Trophoblast cell (in vitro differentiated cells and primary cell): ENCODE data around the gene MEIOSIN.

Source experiments
- DNase-seq, 2 donors: peaks; one replicate each; pipeline ENCODE4 v3.0.0-alpha.2; 2016
- H2AFZ ChIP-seq: 2 replicates; pipeline ENCODE4 v1.6.1; 2013; ENCODE audit warnings: low read length, moderate library complexity, mild to moderate bottlenecking; ENCODE audit not compliant: insufficient read depth, poor library complexity
- H2AK5ac ChIP-seq: 2 replicates; pipeline ENCODE4 v1.6.1; 2013; ENCODE audit warnings: mild to moderate bottlenecking, low read length
- H2BK120ac ChIP-seq: 2 replicates; pipeline ENCODE4 v1.6.1; 2013; ENCODE audit warnings: low read length, mild to moderate bottlenecking, moderate library complexity; ENCODE audit not compliant: insufficient read depth, poor library complexity
- H2BK12ac ChIP-seq: 2 replicates; pipeline ENCODE4 v1.6.1; 2013; ENCODE audit warnings: mild to moderate bottlenecking, low read length, moderate library complexity
- H2BK5ac ChIP-seq: 2 replicates; pipeline ENCODE4 v1.6.1; 2013; ENCODE audit warnings: low read length, low read depth, moderate library complexity, mild to moderate bottlenecking; ENCODE audit not compliant: poor library complexity
- H3K14ac ChIP-seq: 2 replicates; pipeline ENCODE4 v1.6.1; 2013; ENCODE audit warnings: mild to moderate bottlenecking, low read length
- H3K18ac ChIP-seq: 2 replicates; pipeline ENCODE4 v1.6.1; 2013; ENCODE audit warnings: mild to moderate bottlenecking, low read length
- H3K23ac ChIP-seq: 2 replicates; pipeline ENCODE4 v1.6.1; 2013; ENCODE audit warnings: low read length
- H3K27ac ChIP-seq: 2 replicates; pipeline ENCODE4 v1.5.1; 2013; ENCODE audit warnings: low read depth, mild to moderate bottlenecking, inconsistent platforms, low read length, moderate library complexity
- H3K27me3 ChIP-seq: 2 replicates; pipeline ENCODE4 v1.6.1; 2013; ENCODE audit warnings: inconsistent platforms, mild to moderate bottlenecking, low read length, moderate library complexity; ENCODE audit not compliant: insufficient read depth
- H3K36me3 ChIP-seq, 2 experiments: 1 replicate in 1 of 2; 2 replicates in 1 of 2; pipeline ENCODE4 v1.6.1; 2013; ENCODE audit warnings: low read length in 2 of 2, mild to moderate bottlenecking in 2 of 2, moderate library complexity in 1 of 2; ENCODE audit not compliant: insufficient read depth in 2 of 2, control insufficient read depth in 1 of 2
- H3K4ac ChIP-seq: 2 replicates; pipeline ENCODE4 v1.6.1; 2013; ENCODE audit warnings: low read depth, mild to moderate bottlenecking, low read length, moderate library complexity
- H3K4me1 ChIP-seq, 2 experiments: 1 replicate in 1 of 2; 2 replicates in 1 of 2; pipeline ENCODE4 v1.6.1; 2013; ENCODE audit warnings: low read length in 2 of 2, mild to moderate bottlenecking in 2 of 2, moderate library complexity in 1 of 2; ENCODE audit not compliant: insufficient read depth in 2 of 2, control insufficient read depth in 1 of 2
- H3K4me2 ChIP-seq: 2 replicates; pipeline ENCODE4 v1.6.1; 2013; ENCODE audit warnings: inconsistent platforms, mild to moderate bottlenecking, low read length, moderate library complexity
- H3K4me3 ChIP-seq: 2 replicates; pipeline ENCODE4 v1.5.1; 2013; ENCODE audit warnings: mild to moderate bottlenecking, low read depth, low read length, inconsistent platforms
- H3K79me1 ChIP-seq: one replicate; pipeline ENCODE4 v1.6.1; 2013; ENCODE audit warnings: low read length
- H3K79me2 ChIP-seq: 2 replicates; pipeline ENCODE4 v1.6.1; 2013; ENCODE audit warnings: low read length, mild to moderate bottlenecking; ENCODE audit not compliant: control insufficient read depth, insufficient read depth, poor library complexity
- H3K9ac ChIP-seq: 2 replicates; pipeline ENCODE4 v1.6.1; 2013; ENCODE audit warnings: mild to moderate bottlenecking, low read length
- H3K9me3 ChIP-seq: 2 replicates; pipeline ENCODE4 v1.6.1; 2013; ENCODE audit warnings: low read depth, mild to moderate bottlenecking, control low read depth, inconsistent platforms, low read length; ENCODE audit not compliant: insufficient read depth
- H4K12ac ChIP-seq: 2 replicates; pipeline ENCODE4 v1.6.1; 2013; ENCODE audit warnings: low read depth, mild to moderate bottlenecking, low read length, moderate library complexity
- H4K8ac ChIP-seq: 2 replicates; pipeline ENCODE4 v1.6.1; 2013; ENCODE audit warnings: low read depth, mild to moderate bottlenecking, low read length, moderate library complexity
- H4K91ac ChIP-seq: one replicate; pipeline ENCODE4 v1.6.1; 2013; ENCODE audit warnings: low read depth, mild to moderate bottlenecking, low read length, moderate library complexity
- WGBS: extraction: QIAGEN DNeasy Blood & Tissue Kit; methylation state at CpG from one replicate; pipeline ENCODE4 v1.1.7; 2013; ENCODE audit warnings: missing lambda C conversion rate; ENCODE audit not compliant: insufficient read length, insufficient coverage; ENCODE audit errors: extremely low coverage; 5-methylcytosine and 5-hydroxymethylcytosine counted together

Gene MEIOSIN

DNA sequence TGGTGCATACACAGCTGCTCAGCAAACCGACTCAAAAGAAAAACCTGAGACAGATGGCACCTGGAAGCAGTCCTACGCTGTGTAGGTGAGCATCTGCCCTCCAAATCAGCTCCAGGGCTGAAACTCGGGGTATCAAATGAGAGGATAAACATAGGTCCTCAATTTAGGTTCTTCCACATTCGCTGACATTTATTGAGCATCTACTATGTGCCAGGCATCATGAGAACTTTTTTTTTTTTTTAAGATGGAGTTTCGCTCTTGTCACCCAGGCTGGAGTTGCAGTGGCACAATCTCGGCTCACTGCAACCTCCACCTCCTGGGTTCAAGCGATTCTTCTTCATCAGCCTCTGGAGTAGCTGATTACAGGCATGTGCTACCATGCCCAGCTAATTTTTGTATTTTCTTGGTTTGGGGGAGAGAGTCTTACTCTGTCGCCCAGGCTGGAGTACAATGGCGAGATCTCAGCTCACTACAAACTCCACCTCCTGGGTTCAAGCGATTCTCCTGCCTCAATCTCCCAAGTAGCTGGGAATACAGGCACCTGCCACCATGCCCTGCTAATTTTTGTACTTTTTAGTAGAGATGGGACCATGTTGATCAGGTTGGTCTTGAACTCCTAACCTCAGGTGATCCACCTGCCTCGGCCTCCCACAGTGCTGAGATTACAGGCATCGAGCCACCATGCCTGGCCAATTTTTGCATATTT is 27.4 kb upstream of the MEIOSIN start:
- Histone ChIP-seq H2BK12ac (no peak overlapping the region), H3K36me3 (peaks cover 16 to 19% of the 10 kb centered on the region in 2 experiments), H3K9ac (no peak overlapping the region), H3K79me2 (no peaks in the 10 kb centered on the region), H3K14ac (no peak overlapping the region), H2AFZ (no peak overlapping the region), H2AK5ac (no peak overlapping the region), H3K4ac (no peak overlapping the region), H3K4me2 (no peak overlapping the region), H3K9me3 (peaks cover 4% of the 10 kb centered on the region), H4K91ac (no peak overlapping the region), H3K79me1 (no peaks in the 10 kb centered on the region), H2BK5ac (no peak overlapping the region), H2BK120ac (no peak overlapping the region), H4K12ac (no peak overlapping the region), H3K4me1 (peaks cover 0 to 4% of the 10 kb centered on the region in 2 experiments), H3K4me3 (no peak overlapping the region), H3K23ac (no peak overlapping the region), H3K27ac (no peak overlapping the region), H4K8ac (no peak overlapping the region), H3K27me3 (no peaks in the 10 kb centered on the region), H3K18ac (no peak overlapping the region)
- WGBS = no CpG with 5 or more reads among the region's 12 CpGs
- no peak for DNase-seq

- Histone ChIP-seq H2BK5ac (no peak overlapping the region), H3K14ac (no peak overlapping the region), H2AK5ac (no peak overlapping the region), H3K4me1 (no peaks in the 10 kb centered on the region), H3K36me3 (peaks cover 27 to 31% of the 10 kb centered on the region in 2 experiments), H3K18ac (no peak overlapping the region), H2BK120ac (no peak overlapping the region), H3K9ac (no peak overlapping the region), H2AFZ (no peak overlapping the region), H3K79me1 (no peaks in the 10 kb centered on the region), H3K4me3 (no peak overlapping the region), H3K4ac (no peak overlapping the region), H4K91ac (no peak overlapping the region), H3K23ac (no peak overlapping the region), H2BK12ac (no peak overlapping the region), H3K9me3 (no peaks in the 10 kb centered on the region), H3K27me3 (no peaks in the 10 kb centered on the region), H3K79me2 (peaks cover 2% of the 10 kb centered on the region), H3K4me2 (no peak overlapping the region), H3K27ac (no peak overlapping the region), H4K8ac (no peak overlapping the region), H4K12ac (no peak overlapping the region)
- DNase-seq = no peak
- no CpG with 5 or more reads among the region's 10 CpGs for WGBS
These were observed 22.7 kb upstream of the MEIOSIN start for GRCh38 chr19:45710356-45711130.

- Histone ChIP-seq H2BK120ac (no peak overlapping the region), H3K18ac (no peak overlapping the region), H3K14ac (no peak overlapping the region), H3K79me1 (peaks cover 4% of the 10 kb centered on the region), H2BK12ac (no peak overlapping the region), H3K4me3 (no peak overlapping the region), H3K36me3 (peaks cover 27 to 31% of the 10 kb centered on the region in 2 experiments), H3K27ac (no peak overlapping the region), H4K8ac (no peak overlapping the region), H3K23ac (no peak overlapping the region), H2AFZ (no peak overlapping the region), H3K4me2 (no peak overlapping the region), H3K27me3 (no peaks in the 10 kb centered on the region), H2AK5ac (no peak overlapping the region), H3K79me2 (peaks cover 8% of the 10 kb centered on the region), H4K12ac (no peak overlapping the region), H4K91ac (no peak overlapping the region), H2BK5ac (no peak overlapping the region), H3K4ac (no peak overlapping the region), H3K4me1 (peaks cover 0 to 3% of the 10 kb centered on the region in 2 experiments), H3K9me3 (no peaks in the 10 kb centered on the region), H3K9ac (no peak overlapping the region)
- no peak for DNase-seq
- no CpG with 5 or more reads among the region's 76 CpGs for WGBS
These were observed 21.2 kb upstream of the MEIOSIN start for GRCh38 chr19:45711851-45712698.

- no peak overlapping the region for H4K8ac ChIP-seq
- no peak overlapping the region for H3K4me2 ChIP-seq
- WGBS = no CpG with 5 or more reads among the region's 25 CpGs
- no peak overlapping the region for H3K18ac ChIP-seq
- H3K4me3 ChIP-seq = no peak overlapping the region
- peaks cover 0 to 3% of the 10 kb centered on the region in 2 experiments for H3K4me1 ChIP-seq
- H3K79me1 ChIP-seq = peaks cover 5% of the 10 kb centered on the region
- no peak overlapping the region for H3K9ac ChIP-seq
- no peak overlapping the region for H2BK12ac ChIP-seq
- no peaks in the 10 kb centered on the region for H3K27me3 ChIP-seq
- H4K91ac ChIP-seq = no peak overlapping the region
- H3K9me3 ChIP-seq = no peaks in the 10 kb centered on the region
- no peak for DNase-seq
- no peak overlapping the region for H3K23ac ChIP-seq
- no peak overlapping the region for H3K27ac ChIP-seq
- H2BK120ac ChIP-seq = no peak overlapping the region
- no peak overlapping the region for H2AFZ ChIP-seq
- H2BK5ac ChIP-seq = no peak overlapping the region
- no peak overlapping the region for H4K12ac ChIP-seq
- no peak overlapping the region for H3K14ac ChIP-seq
- H3K79me2 ChIP-seq = peaks cover 8% of the 10 kb centered on the region
- no peak overlapping the region for H3K4ac ChIP-seq
- peaks cover 27 to 31% of the 10 kb centered on the region in 2 experiments for H3K36me3 ChIP-seq
- H2AK5ac ChIP-seq = no peak overlapping the region
These were observed 20.6 kb upstream of the MEIOSIN start for GRCh38 chr19:45712699-45713067.
